T-helper 2 cell (primary cell): Measurements from ENCODE around the gene PRDM1.

Source experiments
- DNase-seq, 5 experiments: peaks; one replicate each; pipeline versions ENCODE4 v3.0.0 to v3.0.0-alpha.2; 2012 to 2022
- total RNA-seq, 2 donors: gene quantifications; one replicate each; lab custom pipeline; 2026; lab: John Stamatoyannopoulos, UW

PRDM1 gene
- 74.8 to 124 reads per million in 2 donors for total RNA-seq

DNA sequence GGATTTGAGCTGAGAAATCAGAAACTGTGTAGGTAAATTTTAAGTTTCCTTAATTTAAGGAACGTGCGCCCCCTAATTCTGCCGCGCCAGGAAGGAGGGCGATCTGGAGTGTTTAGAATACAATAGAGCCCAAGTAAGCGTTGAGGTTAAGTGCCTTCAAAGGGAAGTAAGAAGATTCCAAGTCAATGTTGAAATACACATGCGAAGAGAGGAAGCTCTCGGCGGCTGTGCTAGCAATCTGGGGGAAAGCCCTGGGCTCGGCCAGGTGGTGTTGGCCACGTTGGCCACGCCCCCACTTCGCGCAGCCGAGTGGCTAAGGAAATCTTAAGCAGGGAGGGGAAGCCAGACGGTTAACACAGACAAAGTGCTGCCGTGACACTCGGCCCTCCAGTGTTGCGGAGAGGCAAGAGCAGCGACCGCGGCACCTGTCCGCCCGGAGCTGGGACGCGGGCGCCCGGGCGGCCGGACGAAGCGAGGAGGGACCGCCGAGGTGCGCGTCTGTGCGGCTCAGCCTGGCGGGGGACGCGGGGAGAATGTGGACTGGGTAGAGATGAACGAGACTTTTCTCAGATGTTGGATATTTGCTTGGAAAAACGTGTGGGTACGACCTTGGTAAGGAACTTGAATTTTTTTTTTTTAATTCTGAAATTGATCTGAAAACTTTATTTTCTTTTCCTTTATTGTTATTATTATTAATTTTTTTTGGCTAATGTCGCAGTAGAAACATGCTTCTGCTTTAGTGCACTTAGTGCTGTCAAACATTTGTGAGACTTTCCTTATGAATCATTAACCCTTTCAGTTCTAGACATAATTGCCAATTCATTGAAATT lies at the start of gene PRDM1:
Gene PRDM1, plus strand, starts transcription at position 353 of the 830 bp plus-strand sequence. Its CDS starts 218 bp downstream, at position 571.
- DNase-seq = peak; percentile 59 to 94 (median 74)

- DNase-seq = no peak
Observed at GRCh38 chr6:106037060-106037459, 49.1 kb upstream of the PRDM1 start.

- DNase-seq = no peak
Observed at GRCh38 chr6:106039897-106040592, 46.1 kb upstream of the PRDM1 start.

DNA sequence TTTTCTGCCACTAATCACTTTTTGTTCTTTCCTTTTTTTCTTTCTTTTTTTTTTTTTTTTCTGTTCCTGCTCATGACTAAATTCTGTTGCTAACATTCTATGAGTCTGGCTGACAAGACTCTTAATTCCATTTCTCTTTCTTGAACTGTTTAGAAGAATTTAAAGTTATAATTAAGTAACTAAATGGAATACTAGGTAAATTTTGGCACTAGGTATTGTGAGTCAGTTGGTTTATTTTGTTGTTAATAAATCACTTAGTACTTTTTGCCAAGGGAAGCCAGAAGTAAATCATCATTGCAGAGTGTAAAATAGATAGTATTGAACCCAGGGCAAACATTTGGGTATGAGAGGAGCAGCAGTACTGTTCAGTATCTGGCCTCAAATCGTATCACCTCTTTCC lies 42.0 kb upstream of the PRDM1 start:
- no peak for DNase-seq

DNA sequence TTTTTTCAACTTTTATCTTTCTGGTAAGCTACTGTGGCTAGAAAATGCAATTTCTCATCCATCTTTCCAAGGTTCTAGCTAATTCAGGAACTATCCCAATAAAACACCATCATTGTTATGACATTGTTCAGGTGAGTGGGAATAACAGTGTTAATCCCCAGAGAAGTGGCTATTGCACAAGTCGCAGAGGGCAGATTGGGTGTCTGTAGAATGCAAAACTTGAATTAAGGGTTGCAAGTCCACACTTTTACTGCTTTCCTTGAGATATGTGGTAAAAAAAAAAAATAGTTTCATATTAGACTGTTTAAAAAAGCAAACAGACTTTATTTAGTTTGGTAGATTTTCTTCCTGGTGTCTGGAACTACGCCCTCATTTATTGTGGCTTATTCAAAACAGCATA lies 41.1 kb upstream of the PRDM1 start:
- no peak for DNase-seq

DNA sequence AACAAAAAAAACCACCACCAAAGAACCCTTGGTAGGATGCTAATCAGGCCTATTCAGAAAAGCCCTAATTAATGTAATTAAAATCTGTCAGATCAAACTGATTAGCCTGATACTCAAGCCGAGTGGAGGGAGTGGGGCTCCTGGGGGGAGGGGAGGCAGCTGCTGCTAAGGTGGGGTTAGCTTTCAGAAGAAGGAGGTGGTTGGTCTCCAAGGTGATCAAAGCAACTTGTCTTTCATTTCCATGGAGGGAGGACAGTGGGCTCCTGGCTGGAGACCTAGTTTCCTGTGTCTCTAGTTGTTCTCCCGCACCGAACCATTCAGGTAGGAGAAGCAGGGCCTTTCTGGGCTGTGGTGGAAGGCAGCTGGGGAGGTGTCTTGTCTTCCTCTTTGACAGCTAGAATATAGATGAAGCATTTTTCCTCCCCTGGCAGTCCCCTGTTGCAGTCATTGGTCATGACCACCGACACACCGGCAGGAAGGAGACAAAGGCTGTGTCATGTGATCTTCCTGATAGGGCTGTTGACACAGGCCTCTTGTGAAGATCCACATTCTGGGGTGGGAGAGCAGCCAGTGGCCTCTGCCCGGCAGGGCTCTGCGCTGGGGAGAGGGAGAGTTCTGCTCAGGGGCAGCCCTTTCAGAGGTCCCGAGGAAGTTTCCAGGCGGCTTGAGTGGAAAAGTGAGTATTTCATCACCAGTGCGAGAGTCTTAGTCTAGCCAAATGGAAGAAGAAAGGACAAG lies 39.9 kb upstream of the PRDM1 start:
- no peak for DNase-seq

DNA sequence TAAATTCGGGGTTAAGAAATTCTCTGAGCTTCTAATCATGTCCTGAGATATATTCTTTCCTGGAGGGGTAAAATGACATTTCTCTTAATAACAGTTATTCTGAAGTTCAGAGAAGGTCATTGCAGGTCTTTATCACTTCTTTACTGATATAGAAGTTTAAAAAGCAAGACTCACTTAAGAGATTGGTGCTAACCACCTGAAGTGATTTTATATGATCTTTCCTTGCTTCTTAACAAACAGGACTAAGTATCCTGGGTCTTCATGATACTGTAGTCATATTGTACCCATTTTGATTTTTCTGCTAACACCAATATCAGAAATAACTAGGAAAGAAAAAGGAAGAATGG lies 39.3 kb upstream of the PRDM1 start:
- no peak for DNase-seq

- no peak for DNase-seq
Observed at GRCh38 chr6:106048336-106048735, 37.8 kb upstream of the PRDM1 start.

DNA sequence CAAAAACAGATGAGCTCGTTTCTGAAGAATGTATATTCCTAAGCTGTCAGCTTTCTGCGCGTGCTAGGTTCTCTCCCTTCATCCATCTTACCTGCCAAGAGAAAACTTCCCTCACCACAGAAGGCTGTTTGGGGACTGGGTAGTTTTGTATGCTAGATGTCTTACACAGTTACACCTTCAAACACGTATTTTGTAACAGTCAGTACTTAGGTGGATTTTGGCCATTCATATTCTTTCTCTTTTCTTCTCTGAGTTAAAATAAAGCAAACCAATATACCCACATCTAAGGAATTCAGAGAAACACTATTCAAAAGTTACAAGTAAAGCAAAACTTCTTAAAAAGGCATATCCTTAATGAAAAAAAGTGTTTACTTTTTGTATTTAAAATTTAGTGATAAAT lies 35.6 kb upstream of the PRDM1 start:
- DNase-seq = no peak

GRCh38 chr6:106051226-106051625 lies 34.9 kb upstream of the PRDM1 start:
- no peak for DNase-seq

DNA sequence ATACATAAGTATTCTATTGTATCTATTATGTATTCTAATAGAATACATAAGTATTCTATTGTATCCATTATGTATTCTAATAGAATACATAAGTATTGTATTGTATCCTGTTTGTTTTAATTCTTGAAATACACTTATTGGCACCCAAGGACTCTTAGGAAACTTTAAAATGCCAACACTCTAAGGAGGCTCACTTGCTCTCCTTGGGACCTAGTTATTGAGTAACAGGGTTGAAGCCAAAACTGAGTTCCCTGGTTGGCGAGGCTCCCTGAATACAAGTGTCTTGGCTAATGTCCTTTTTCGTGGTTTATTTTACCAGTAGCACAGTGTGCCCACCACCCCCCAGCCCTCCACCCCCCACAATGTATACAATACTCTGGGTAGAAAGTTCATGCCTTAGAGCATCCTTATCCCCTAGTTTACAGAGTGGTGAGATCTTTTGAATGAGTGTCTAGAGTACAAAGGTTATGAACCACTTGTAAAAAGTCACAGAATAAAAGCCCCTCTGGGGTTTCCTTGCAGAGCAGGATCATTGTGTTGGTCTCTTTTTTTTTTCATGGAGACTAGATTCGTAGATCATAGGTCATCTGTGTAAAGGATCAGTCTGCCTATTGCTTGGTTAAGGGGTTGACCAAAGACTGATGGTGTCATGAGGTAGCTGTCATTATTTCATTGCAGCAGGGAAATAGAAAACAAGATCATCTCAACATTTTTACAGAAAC lies 32.5 kb upstream of the PRDM1 start:
- no peak for DNase-seq

DNA sequence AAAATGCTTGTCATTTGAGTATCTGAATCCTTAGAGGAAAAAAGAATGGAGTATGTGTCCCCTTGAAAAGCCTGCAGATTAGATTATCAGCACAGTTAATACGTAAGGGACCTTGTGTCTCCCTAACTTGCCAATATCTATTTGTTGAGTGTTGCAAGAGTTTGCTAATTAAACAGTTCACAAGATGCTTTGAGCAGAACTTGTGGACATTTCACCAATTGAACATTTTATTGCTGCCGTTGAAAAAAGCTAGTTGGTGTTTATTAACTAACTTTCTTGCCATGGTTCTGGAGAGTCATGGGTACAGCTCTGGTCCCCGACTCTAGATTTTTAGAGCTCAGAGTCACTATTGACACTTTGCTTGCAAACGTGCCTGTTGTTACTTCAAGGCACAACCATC lies 30.6 kb upstream of the PRDM1 start:
- no peak for DNase-seq

DNA sequence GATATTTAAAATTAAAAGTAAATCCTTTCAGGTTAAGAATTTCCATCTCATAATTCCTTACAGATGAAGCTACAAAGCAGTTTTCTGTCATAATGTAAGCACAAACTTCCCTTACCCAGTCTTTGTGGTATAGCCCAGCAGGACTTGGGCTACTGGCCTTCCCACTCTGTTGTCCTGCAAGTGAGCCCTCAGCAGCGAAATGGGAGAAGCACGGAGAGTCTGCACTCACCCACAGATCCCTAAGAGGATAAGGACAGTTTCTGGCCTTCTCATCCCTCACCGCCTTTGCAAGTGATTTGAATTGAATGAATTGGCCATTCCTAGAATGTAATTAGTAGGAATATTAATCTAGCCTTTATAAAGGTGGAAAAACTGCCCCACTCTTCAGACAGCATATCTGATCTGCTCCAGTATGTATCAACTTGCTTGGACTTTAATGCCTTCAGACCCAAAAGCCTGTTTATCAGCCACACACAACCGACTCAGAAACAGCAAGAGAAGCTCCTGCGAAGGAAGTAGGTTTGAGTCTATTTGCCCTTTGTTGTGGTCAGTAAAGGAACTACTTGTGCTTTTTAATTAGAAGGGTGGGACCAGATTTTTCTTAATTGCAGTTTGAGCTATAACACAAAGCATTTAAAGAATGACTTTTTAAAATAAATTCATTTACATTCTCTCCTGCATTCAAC lies 29.9 kb upstream of the PRDM1 start:
- peak in 2 of 5 experiments; percentile 31 to 73 for DNase-seq

DNA sequence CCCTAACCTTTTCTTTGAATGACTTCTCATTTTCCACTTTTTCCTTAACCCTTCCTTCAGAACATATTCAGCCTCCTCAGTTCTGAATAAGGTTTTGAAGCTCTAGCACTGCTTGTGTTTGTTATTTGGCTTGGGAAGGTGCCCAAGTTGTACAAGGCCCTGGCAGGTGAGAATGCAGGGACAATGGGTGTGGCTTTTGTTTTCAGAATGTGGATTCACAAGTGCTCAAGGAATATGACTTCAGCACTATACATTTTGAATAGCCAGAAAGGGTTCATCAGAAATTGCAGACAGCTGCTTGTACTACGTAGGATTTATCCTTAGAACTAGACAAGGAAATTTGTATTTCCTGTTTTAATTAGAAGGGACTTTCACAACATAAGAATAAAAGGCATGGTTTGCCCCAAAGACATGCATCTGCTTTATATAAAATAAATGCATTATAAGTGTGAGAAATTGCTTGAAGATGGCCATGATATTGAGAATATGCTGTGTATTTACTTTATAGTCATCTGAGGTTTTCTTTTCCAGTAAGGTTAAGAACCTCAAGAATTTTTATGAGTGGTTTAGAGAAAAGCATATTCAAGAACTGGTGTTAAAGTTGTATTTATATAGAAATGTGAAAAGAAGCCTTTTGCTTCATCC lies 29.3 kb upstream of the PRDM1 start:
- DNase-seq = no peak

GRCh38 chr6:106059331-106059730 lies 26.8 kb upstream of the PRDM1 start:
- DNase-seq = no peak

GRCh38 chr6:106060167-106060566 lies 26.0 kb upstream of the PRDM1 start:
- no peak for DNase-seq

- DNase-seq = no peak
Observed at GRCh38 chr6:106063448-106063850, 22.7 kb upstream of the PRDM1 start.

DNA sequence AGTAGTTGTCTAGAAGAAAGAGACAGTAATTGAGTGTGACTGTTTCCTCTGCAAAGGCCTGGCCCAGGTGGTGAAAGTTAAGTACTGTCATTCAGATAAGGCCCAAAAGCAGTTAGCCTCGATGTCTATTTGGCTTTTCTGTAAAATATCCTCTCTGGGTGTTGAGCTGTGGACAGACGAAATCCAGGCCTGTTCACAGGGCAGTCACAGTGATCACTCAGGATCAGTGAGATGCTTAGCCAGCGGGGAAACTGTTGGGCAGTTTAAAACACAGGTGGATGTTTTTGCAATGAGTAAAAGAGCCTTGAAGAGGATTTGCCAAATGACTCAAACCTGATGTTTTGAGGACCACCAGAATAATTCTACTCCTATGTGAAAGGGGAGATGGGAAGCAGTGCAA lies 22.0 kb upstream of the PRDM1 start:
- DNase-seq = no peak

DNA sequence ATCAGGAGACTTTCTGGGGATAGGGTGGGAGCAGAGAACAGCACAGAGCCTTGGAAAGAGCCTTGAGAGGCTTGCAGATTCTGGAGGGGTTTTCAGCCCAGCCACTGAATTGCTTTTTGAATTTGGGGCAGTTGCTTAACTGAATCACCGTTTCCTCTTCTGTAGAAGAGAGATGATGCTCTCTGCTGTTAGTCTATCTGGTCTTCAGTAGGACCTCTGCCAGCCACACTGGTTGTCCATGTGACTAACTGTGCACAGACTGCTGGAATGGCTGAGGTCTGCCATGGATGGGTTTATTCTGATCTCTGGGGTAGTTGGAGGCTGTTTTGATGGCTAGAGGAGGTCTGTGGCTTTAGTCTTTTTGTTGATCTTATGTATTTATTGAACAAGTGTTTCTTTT lies 21.4 kb upstream of the PRDM1 start:
- no peak for DNase-seq

- DNase-seq = no peak
Observed at GRCh38 chr6:106066989-106067388, 19.1 kb upstream of the PRDM1 start.

GRCh38 chr6:106069478-106069877 lies 16.7 kb upstream of the PRDM1 start:
- no peak for DNase-seq

- no peak for DNase-seq
Observed at GRCh38 chr6:106070636-106071035, 15.5 kb upstream of the PRDM1 start.
